H1 (cell line): ENCODE data around the gene INSIG1. TPM values are rescaled to one million over a fixed set of nuclear protein-coding genes. Genes with fewer than 3 reads are reported as not detected.

Source experiments
- CTCF ChIA-PET: fragments of 300-600 bp; sonication (Branson Sonifier 250); formaldehyde crosslinking; loops from one replicate; lab custom pipeline; 2021; ENCODE audit not compliant: partially characterized antibody; lab: Charles Lee
- POLR2A ChIA-PET: fragments of 300-600 bp; sonication (Branson Sonifier 250); formaldehyde crosslinking; loops from one replicate; lab custom pipeline; 2021; ENCODE audit warnings: inconsistent platforms; ENCODE audit not compliant: partially characterized antibody; lab: Charles Lee
- DNase-seq, 2 experiments: peaks; one replicate each; pipeline versions ENCODE4 v3.0.0 to v3.0.0-alpha.2; 2010 to 2022; ENCODE audit warnings: low spot score in 2 of 2, low read depth in 1 of 2, mixed read lengths in 1 of 2
- FAIRE-seq: peaks from 2 replicates; lab custom pipeline; 2011; peaks lifted over from hg19 to GRCh38; lab: Jason Lieb, UNC
- H2AFZ ChIP-seq: 2 replicates; pipeline ENCODE4 v1.8.1; 2012; ENCODE audit warnings: low read length, inconsistent platforms
- H2AK5ac ChIP-seq: 2 replicates; pipeline ENCODE4 v1.6.1; 2013; ENCODE audit warnings: low read depth, low read length
- H2BK120ac ChIP-seq: replicated peaks from 2 replicates; pipeline ENCODE3; 2013; ENCODE audit warnings: low read depth, low read length, inconsistent platforms
- H2BK12ac ChIP-seq: 2 replicates; pipeline ENCODE4 v1.6.1; 2013; ENCODE audit warnings: low read depth, low read length
- H2BK15ac ChIP-seq: 2 replicates; pipeline ENCODE4 v1.6.1; 2013; ENCODE audit warnings: low read length
- H2BK20ac ChIP-seq: 2 replicates; pipeline ENCODE4 v1.6.1; 2013; ENCODE audit warnings: low read length
- H2BK5ac ChIP-seq: 2 replicates; pipeline ENCODE4 v1.6.1; 2013; ENCODE audit warnings: low read depth, low read length
- H3K14ac ChIP-seq: 2 replicates; pipeline ENCODE4 v1.6.1; 2013; ENCODE audit warnings: inconsistent platforms; ENCODE audit not compliant: insufficient read length
- H3K18ac ChIP-seq: 2 replicates; pipeline ENCODE4 v1.6.1; 2013; ENCODE audit warnings: low read length; ENCODE audit errors: extremely low read depth
- H3K23ac ChIP-seq: 2 replicates; pipeline ENCODE4 v1.6.1; 2013; ENCODE audit warnings: inconsistent platforms; ENCODE audit not compliant: insufficient read length
- H3K23me2 ChIP-seq: 2 replicates; pipeline ENCODE4 v1.6.1; 2013; ENCODE audit warnings: low read depth, low read length
- H3K27ac ChIP-seq: 2 replicates; pipeline ENCODE4 v1.6.1; 2011; ENCODE audit warnings: low read depth, low read length, inconsistent platforms
- H3K27me3 ChIP-seq, 4 experiments: replicated peaks in 1 of 4; 1 replicate in 1 of 4; 2 replicates in 3 of 4; pipeline versions ENCODE4 v1.6.1 to v1.8.1; 2011 to 2013; ENCODE audit warnings: low read length in 3 of 4, mild to moderate bottlenecking in 3 of 4, inconsistent platforms in 2 of 4, mixed read lengths in 2 of 4, moderate library complexity in 1 of 4; ENCODE audit not compliant: control insufficient read depth in 3 of 4, insufficient read depth in 3 of 4; ENCODE audit errors: extremely low read depth in 1 of 4
- H3K36me3 ChIP-seq, 4 experiments: 2 replicates each; pipeline versions ENCODE4 v1.6.1 to v1.8.1; 2011 to 2013; ENCODE audit warnings: mild to moderate bottlenecking in 4 of 4, low read length in 3 of 4, moderate library complexity in 2 of 4, control low read depth in 1 of 4, inconsistent platforms in 1 of 4; ENCODE audit not compliant: insufficient read depth in 4 of 4, control insufficient read depth in 2 of 4
- H3K4ac ChIP-seq: replicated peaks from 2 replicates; pipeline ENCODE3; 2013; ENCODE audit warnings: low read length, low read depth, mixed read lengths, inconsistent platforms; ENCODE audit not compliant: insufficient read length
- H3K4me1 ChIP-seq, 4 experiments: replicated peaks in 1 of 4; 1 replicate in 1 of 4; 2 replicates in 3 of 4; pipeline versions ENCODE4 v1.6.1 to v1.8.1; 2011 to 2013; ENCODE audit warnings: low read length in 3 of 4, inconsistent platforms in 2 of 4, mixed read lengths in 1 of 4; ENCODE audit not compliant: insufficient read depth in 4 of 4, control insufficient read depth in 3 of 4
- H3K4me2 ChIP-seq, 2 experiments: 2 replicates each; pipeline versions ENCODE4 v1.6.1 to v1.8.1; 2011 to 2013; ENCODE audit warnings: low read depth in 2 of 2, low read length in 2 of 2, control low read depth in 1 of 2, inconsistent platforms in 1 of 2, mild to moderate bottlenecking in 1 of 2; ENCODE audit not compliant: insufficient read depth in 1 of 2
- H3K4me3 ChIP-seq, 4 experiments: fragments of 200-600, 300-600 bp in 1 of 4; sonication (generic), shearing (Covaris generic), sonication (Bioruptor Twin) in 1 of 4; 2 replicates each; pipeline versions ENCODE4 v1.5.1 to v1.8.1; 2011 to 2016; ENCODE audit warnings: low read length in 4 of 4, low read depth in 3 of 4, control low read depth in 2 of 4, inconsistent platforms in 2 of 4, mild to moderate bottlenecking in 2 of 4, mixed read lengths in 1 of 4, moderate library complexity in 1 of 4; ENCODE audit not compliant: insufficient read depth in 2 of 4; ENCODE audit errors: extremely low read depth in 1 of 4
- H3K56ac ChIP-seq: replicated peaks from 2 replicates; pipeline ENCODE3; 2013; ENCODE audit warnings: low read depth, mild to moderate bottlenecking, mixed read lengths, low read length, inconsistent platforms; ENCODE audit not compliant: insufficient read length
- H3K79me1 ChIP-seq: 2 replicates; pipeline ENCODE4 v1.6.1; 2013; ENCODE audit warnings: low read depth, low read length, control low read depth
- H3K79me2 ChIP-seq, 2 experiments: 2 replicates each; pipeline versions ENCODE4 v1.6.1 to v1.8.1; 2012 to 2013; ENCODE audit warnings: low read length in 2 of 2, mild to moderate bottlenecking in 2 of 2, inconsistent platforms in 1 of 2; ENCODE audit not compliant: insufficient read depth in 2 of 2, control insufficient read depth in 1 of 2
- H3K9ac ChIP-seq, 4 experiments: replicated peaks in 1 of 4; 1 replicate in 1 of 4; 2 replicates in 3 of 4; pipeline versions ENCODE4 v1.6.1 to v1.8.1; 2011 to 2013; ENCODE audit warnings: low read depth in 3 of 4, low read length in 3 of 4, control low read depth in 2 of 4, mild to moderate bottlenecking in 2 of 4, moderate library complexity in 2 of 4, inconsistent platforms in 1 of 4; ENCODE audit errors: extremely low read depth in 1 of 4
- H3K9me3 ChIP-seq, 2 experiments: 2 replicates each; pipeline versions ENCODE4 v1.6.1 to v1.8.1; 2012 to 2013; ENCODE audit warnings: mild to moderate bottlenecking in 2 of 2, moderate library complexity in 2 of 2, control low read depth in 1 of 2, inconsistent platforms in 1 of 2, low read depth in 1 of 2, low read length in 1 of 2, mixed read lengths in 1 of 2; ENCODE audit not compliant: insufficient read depth in 2 of 2
- H4K20me1 ChIP-seq, 2 experiments: replicated peaks in 1 of 2; 2 replicates each; pipeline versions ENCODE3 to v1.8.1; 2011 to 2013; ENCODE audit warnings: inconsistent platforms in 2 of 2, low read length in 2 of 2, mild to moderate bottlenecking in 1 of 2; ENCODE audit not compliant: insufficient read depth in 2 of 2, control insufficient read depth in 1 of 2
- H4K5ac ChIP-seq: 2 replicates; pipeline ENCODE4 v1.6.1; 2013; ENCODE audit warnings: low read length, low read depth, mixed read lengths, inconsistent platforms; ENCODE audit not compliant: insufficient read length
- H4K8ac ChIP-seq: 2 replicates; pipeline ENCODE4 v1.8.0; 2013; ENCODE audit warnings: mild to moderate bottlenecking, moderate library complexity, low read length, inconsistent platforms; ENCODE audit not compliant: insufficient read depth; ENCODE audit errors: extremely low read depth
- H4K91ac ChIP-seq: replicated peaks from 2 replicates; pipeline ENCODE3; 2013; ENCODE audit warnings: low read length, mixed read lengths, inconsistent platforms; ENCODE audit not compliant: insufficient read length
- RBBP5 ChIP-seq: IDR thresholded peaks from 2 replicates; pipeline ENCODE4 v1.7.1; 2012; ENCODE audit warnings: low read depth, mild to moderate bottlenecking, inconsistent platforms, low read length, moderate library complexity, borderline replicate concordance
- SIRT6 ChIP-seq: IDR thresholded peaks from one replicate; pipeline ENCODE4 v1.7.1; 2012; ENCODE audit warnings: low read length, inconsistent platforms
- TAF7 ChIP-seq: optimal IDR thresholded peaks from 2 replicates; pipeline ENCODE3; 2011; ENCODE audit warnings: low read depth, mild to moderate bottlenecking, inconsistent platforms, low read length, moderate library complexity, borderline replicate concordance
- polyA plus RNA-seq, 7 experiments: library from polyadenylated mRNA; depleted of rRNA in 3 of 7; stranded (reverse) in 5 of 7; unstranded in 2 of 7; fragments of >200 nt in 5 of 7; fragments of 200-250 nt in 2 of 7; gene quantifications; 1 replicate in 5 of 7; 2 replicates in 1 of 7; 4 replicates in 1 of 7; pipeline versions ENCODE4 v1.2.1 to v1.2.3, GENCODE V29; 2011 to 2013; ENCODE audit warnings: missing spikeins in 2 of 7, mixed read lengths in 2 of 7
- total RNA-seq: library from RNA; stranded (reverse); fragmentation: NEBNext Ultra II Directional; extraction: Animal tissue kit (Norgen Biotek cat#: 25700); gene quantifications from 2 replicates; pipeline ENCODE4 v1.2.1, GENCODE V29; 2021

Gene INSIG1
- total and polyA plus RNA-seq, 2 of the 8 experiments (the other 6 are each of a cell fraction or from before 2014, with no cell fraction given) = 40.0 to 58.4 TPM

DNA sequence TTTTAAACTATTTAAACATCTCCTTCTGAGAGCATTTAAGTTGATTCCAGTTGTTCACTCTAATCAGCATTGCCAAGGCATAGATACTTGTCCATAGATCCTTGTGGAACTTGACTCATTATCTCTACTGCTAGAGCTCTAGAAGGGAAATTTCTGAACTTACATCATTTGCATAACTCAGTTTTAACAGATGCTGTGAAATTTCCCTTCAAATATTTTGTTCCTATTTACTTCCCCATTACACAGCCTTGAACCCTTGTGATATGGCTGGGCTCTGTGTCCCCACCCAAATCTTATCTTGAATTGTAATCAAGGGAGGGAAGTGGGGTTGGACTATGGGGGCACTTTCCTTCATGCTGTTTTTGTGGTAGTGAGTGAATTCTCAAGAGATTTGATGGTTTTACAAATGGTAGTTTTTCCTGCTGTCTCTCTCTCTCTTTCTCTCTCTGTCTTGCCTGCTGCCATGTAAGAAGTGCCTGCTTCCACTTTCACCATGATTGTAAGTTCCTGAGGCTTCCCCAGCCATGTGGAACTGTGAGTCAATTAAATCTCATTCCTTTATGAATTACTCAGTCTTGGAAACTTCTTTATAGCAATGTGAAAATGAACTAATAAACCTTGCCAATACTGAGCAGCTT is 25.4 kb downstream of the INSIG1 start:
- Histone ChIP-seq H3K23me2 (peaks cover 3% of the 10 kb centered on the region; the same call in 1 of the 2 replicates), H2BK15ac (no peak overlapping the region), H3K36me3 (no peaks in the 10 kb centered on the region), H2BK20ac (no peak overlapping the region), H2BK5ac (no peak overlapping the region), H3K56ac (no peak overlapping the region), H3K23ac (no peak overlapping the region), H4K91ac (no peak overlapping the region), H3K18ac (no peak overlapping the region), H3K4ac (no peak overlapping the region), H2BK120ac (no peak overlapping the region), H4K8ac (no peak overlapping the region), H3K9ac (no peak overlapping the region), H4K20me1 (peaks cover 0 to 4% of the 10 kb centered on the region in 2 experiments), H3K27ac (no peak overlapping the region), H2BK12ac (no peak overlapping the region), H4K5ac (no peak overlapping the region), H3K4me3 (no peak overlapping the region), H2AK5ac (no peak overlapping the region), H3K79me2 (no peaks in the 10 kb centered on the region), H3K4me2 (no peak overlapping the region), H2AFZ (no peak overlapping the region), H3K79me1 (no peaks in the 10 kb centered on the region), H3K14ac (no peak overlapping the region), H3K9me3 (no peaks in the 10 kb centered on the region), H3K4me1 (no peaks in the 10 kb centered on the region; a peak in 2 of 7 replicates), H3K27me3 (no peaks in the 10 kb centered on the region)
- ChIA-PET CTCF (interaction anchor here (1.9 kb wide), 1 partner anchor 20 kb away, joined by 4 read pairs; no protein-coding TSS in a partner anchor), POLR2A (no interaction called here)
- TF ChIP-seq RBBP5 (no peak), SIRT6 (no peak), TAF7 (no peak)
- FAIRE-seq (no peak), DNase-seq (no peak)
